Measurements from ENCODE around the gene CNTN2.

The CNTN2 gene

DNA sequence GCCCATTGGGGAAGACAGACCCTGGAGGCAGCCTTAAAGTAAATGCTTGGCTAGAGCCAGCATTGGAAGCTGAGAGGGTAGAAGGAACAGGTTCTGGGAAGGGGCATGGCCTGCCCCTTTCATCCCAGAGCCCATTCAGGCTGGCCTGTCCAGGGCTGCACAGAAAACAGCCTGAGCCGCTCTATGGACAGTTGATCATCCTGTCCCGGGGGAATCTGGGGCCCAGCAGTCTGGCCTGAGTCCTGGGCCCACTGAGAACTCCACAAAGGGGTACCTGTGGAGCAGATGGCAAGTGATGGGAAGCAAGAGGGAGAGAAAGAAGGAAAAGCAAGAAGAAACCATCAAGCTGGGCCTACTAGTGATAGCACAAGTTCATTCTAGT is 28.0 kb downstream of the CNTN2 start:
- no peak overlapping the region for H3K27ac ChIP-seq (ENCODE audit: low read depth in 2 of 2, low read length in 2 of 2)
- no peaks in the 10 kb centered on the region for H3K27me3 ChIP-seq (ENCODE audit: control insufficient read depth in 2 of 2, insufficient read depth in 2 of 2, low read length in 2 of 2)
- H3K4me1 ChIP-seq (ENCODE audit: control insufficient read depth in 2 of 2, insufficient read depth in 2 of 2, low read length in 2 of 2): no peaks in the 10 kb centered on the region
- no peak overlapping the region for H3K4me3 ChIP-seq (ENCODE audit: low read length in 2 of 2)
- H3K9me3 ChIP-seq (ENCODE audit: control insufficient read depth in 2 of 2, low read length in 2 of 2): no peaks in the 10 kb centered on the region
- H3K36me3 ChIP-seq (ENCODE audit: control insufficient read depth in 2 of 2, insufficient read depth in 2 of 2, low read length in 2 of 2): no peaks in the 10 kb centered on the region
- no peak overlapping the region for H3K9ac ChIP-seq (ENCODE audit: low read depth in 1 of 2, low read length in 2 of 2)

DNA sequence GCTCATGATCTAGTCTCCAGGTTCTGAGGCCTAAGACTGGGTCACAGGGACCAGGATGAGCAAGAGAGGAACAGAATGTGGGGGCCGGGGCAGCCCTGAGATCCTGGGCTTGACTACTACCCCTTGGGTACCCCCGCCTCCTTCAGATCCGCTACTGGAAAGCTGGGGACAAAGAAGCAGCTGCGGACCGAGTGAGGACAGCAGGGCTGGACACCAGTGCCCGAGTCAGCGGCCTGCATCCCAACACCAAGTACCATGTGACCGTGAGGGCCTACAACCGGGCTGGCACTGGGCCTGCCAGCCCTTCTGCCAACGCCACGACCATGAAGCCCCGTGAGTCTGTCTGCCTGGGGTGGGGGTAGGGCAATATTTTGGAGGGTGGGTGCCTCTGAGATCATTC is 28.8 kb downstream of the CNTN2 start:
- Histone ChIP-seq H3K27ac (ENCODE audit: low read depth in 2 of 2, low read length in 2 of 2) (no peak overlapping the region), H3K9ac (ENCODE audit: low read depth in 1 of 2, low read length in 2 of 2) (no peak overlapping the region), H3K4me3 (ENCODE audit: low read length in 2 of 2) (no peak overlapping the region), H3K9me3 (ENCODE audit: control insufficient read depth in 2 of 2, low read length in 2 of 2) (no peaks in the 10 kb centered on the region), H3K27me3 (ENCODE audit: control insufficient read depth in 2 of 2, insufficient read depth in 2 of 2, low read length in 2 of 2) (no peaks in the 10 kb centered on the region), H3K4me1 (ENCODE audit: control insufficient read depth in 2 of 2, insufficient read depth in 2 of 2, low read length in 2 of 2) (no peaks in the 10 kb centered on the region), H3K36me3 (ENCODE audit: control insufficient read depth in 2 of 2, insufficient read depth in 2 of 2, low read length in 2 of 2) (no peaks in the 10 kb centered on the region)

DNA sequence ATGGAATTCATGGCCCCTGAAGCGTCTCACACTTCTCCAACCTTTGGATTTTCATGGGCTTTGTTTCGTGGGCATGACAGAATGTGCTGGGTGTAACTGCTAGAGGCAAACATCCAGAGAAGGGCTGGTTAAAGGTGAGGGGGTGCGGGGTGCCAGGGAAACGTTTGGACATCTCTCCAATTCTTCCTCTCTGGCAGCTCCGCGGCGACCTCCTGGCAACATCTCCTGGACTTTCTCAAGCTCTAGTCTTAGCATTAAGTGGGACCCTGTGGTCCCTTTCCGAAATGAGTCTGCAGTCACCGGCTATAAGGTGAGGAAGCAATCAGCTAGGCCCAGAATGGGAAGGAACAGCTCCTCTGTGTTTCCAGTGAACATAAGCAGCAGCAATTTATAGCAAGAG is 29.3 kb downstream of the CNTN2 start:
- H3K36me3 ChIP-seq (ENCODE audit: control insufficient read depth in 2 of 2, insufficient read depth in 2 of 2, low read length in 2 of 2): no peaks in the 10 kb centered on the region
- no peaks in the 10 kb centered on the region for H3K27me3 ChIP-seq (ENCODE audit: control insufficient read depth in 2 of 2, insufficient read depth in 2 of 2, low read length in 2 of 2)
- H3K9ac ChIP-seq (ENCODE audit: low read depth in 1 of 2, low read length in 2 of 2): no peak overlapping the region
- H3K9me3 ChIP-seq (ENCODE audit: control insufficient read depth in 2 of 2, low read length in 2 of 2): no peaks in the 10 kb centered on the region
- H3K4me3 ChIP-seq (ENCODE audit: low read length in 2 of 2): no peak overlapping the region
- no peak overlapping the region for H3K27ac ChIP-seq (ENCODE audit: low read depth in 2 of 2, low read length in 2 of 2)
- H3K4me1 ChIP-seq (ENCODE audit: control insufficient read depth in 2 of 2, insufficient read depth in 2 of 2, low read length in 2 of 2): no peaks in the 10 kb centered on the region

DNA sequence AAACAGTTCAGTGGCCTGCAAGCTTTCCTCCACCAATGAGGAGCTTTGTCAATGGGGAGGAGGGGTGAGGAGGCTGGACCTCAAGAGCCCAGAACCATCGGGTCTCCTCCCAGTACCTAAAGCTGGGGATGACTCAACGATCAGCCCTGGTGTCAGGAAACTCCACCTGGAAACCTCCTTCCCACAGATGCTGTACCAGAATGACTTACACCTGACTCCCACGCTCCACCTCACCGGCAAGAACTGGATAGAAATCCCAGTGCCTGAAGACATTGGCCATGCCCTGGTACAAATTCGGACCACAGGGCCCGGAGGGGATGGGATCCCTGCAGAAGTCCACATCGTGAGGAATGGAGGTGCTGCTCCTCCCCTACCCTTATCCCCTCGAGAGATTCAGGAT is 29.9 kb downstream of the CNTN2 start:
- Histone ChIP-seq H3K27me3 (ENCODE audit: control insufficient read depth in 2 of 2, insufficient read depth in 2 of 2, low read length in 2 of 2) (no peaks in the 10 kb centered on the region), H3K36me3 (ENCODE audit: control insufficient read depth in 2 of 2, insufficient read depth in 2 of 2, low read length in 2 of 2) (no peaks in the 10 kb centered on the region), H3K4me3 (ENCODE audit: low read length in 2 of 2) (no peak overlapping the region), H3K4me1 (ENCODE audit: control insufficient read depth in 2 of 2, insufficient read depth in 2 of 2, low read length in 2 of 2) (no peaks in the 10 kb centered on the region), H3K9ac (ENCODE audit: low read depth in 1 of 2, low read length in 2 of 2) (no peak overlapping the region), H3K9me3 (ENCODE audit: control insufficient read depth in 2 of 2, low read length in 2 of 2) (no peaks in the 10 kb centered on the region), H3K27ac (ENCODE audit: low read depth in 2 of 2, low read length in 2 of 2) (no peak overlapping the region)

DNA sequence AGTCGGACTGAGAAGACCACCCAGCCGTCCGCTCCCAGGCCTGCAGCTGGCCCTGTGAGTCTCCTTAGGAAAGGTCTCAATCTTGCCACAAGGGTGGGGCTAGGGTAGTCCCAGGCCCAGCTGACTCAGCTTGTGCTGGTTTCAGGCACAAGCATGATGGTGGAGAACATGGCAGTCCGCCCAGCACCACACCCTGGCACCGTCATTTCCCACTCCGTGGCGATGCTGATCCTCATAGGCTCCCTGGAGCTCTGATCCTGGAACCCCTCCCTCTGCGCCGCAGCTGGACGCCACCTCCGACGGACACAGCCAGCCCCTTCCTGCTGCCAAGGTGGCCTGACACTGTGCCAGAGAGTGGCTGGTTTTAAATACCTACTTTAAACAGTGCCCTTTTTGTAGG is 30.5 kb downstream of the CNTN2 start:
- Histone ChIP-seq H3K4me3 (ENCODE audit: low read length in 2 of 2) (no peak overlapping the region), H3K27me3 (ENCODE audit: control insufficient read depth in 2 of 2, insufficient read depth in 2 of 2, low read length in 2 of 2) (no peaks in the 10 kb centered on the region), H3K36me3 (ENCODE audit: control insufficient read depth in 2 of 2, insufficient read depth in 2 of 2, low read length in 2 of 2) (no peaks in the 10 kb centered on the region), H3K4me1 (ENCODE audit: control insufficient read depth in 2 of 2, insufficient read depth in 2 of 2, low read length in 2 of 2) (no peaks in the 10 kb centered on the region), H3K9ac (ENCODE audit: low read depth in 1 of 2, low read length in 2 of 2) (no peak overlapping the region), H3K9me3 (ENCODE audit: control insufficient read depth in 2 of 2, low read length in 2 of 2) (no peaks in the 10 kb centered on the region), H3K27ac (ENCODE audit: low read depth in 2 of 2, low read length in 2 of 2) (no peak overlapping the region)

DNA sequence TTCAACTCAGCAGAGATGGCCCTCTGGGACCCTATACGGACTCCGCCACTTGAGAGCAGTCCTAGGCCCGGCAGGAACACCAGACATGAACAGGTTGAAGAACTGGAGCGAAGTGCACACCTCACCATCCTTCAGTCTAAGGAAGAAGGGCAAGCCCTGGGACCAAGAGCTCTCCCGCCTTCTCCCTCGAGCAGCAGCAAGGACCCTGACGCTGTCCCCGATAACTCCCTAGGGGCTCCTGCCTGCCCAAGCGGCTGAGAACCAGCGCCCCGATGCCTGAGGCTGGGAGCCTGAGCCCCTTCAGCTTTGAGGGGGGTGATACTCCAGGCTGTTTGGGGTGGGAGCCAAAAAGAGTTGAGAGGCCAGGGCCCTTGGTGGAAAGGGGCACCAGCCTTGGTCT is 31.1 kb downstream of the CNTN2 start:
- Histone ChIP-seq H3K27ac (ENCODE audit: low read depth in 2 of 2, low read length in 2 of 2) (no peak overlapping the region), H3K9ac (ENCODE audit: low read depth in 1 of 2, low read length in 2 of 2) (no peak overlapping the region), H3K36me3 (ENCODE audit: control insufficient read depth in 2 of 2, insufficient read depth in 2 of 2, low read length in 2 of 2) (no peaks in the 10 kb centered on the region), H3K4me3 (ENCODE audit: low read length in 2 of 2) (no peak overlapping the region), H3K4me1 (ENCODE audit: control insufficient read depth in 2 of 2, insufficient read depth in 2 of 2, low read length in 2 of 2) (no peaks in the 10 kb centered on the region), H3K27me3 (ENCODE audit: control insufficient read depth in 2 of 2, insufficient read depth in 2 of 2, low read length in 2 of 2) (no peaks in the 10 kb centered on the region), H3K9me3 (ENCODE audit: control insufficient read depth in 2 of 2, low read length in 2 of 2) (no peaks in the 10 kb centered on the region)

DNA sequence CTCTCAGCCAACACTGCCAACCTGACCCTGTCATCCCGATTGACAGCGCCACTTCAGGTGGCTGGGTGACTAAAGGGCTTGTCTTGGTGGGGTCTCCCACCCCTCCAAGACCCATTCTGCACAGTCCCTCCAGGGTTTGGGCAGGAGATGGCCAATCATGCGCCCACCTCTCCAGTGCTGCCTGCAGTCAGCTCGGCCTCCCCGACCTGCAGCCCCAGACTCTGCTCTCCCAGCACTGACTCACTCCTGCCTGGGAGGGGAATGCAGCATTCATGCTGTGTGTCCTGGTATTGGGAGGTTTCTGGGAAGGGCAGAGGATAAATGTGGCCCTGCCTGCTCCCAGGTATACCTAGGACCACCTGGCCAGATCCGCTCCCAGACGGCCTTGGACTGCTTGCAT is 31.5 kb downstream of the CNTN2 start:
- Histone ChIP-seq H3K4me3 (ENCODE audit: low read length in 2 of 2) (no peak overlapping the region), H3K9me3 (ENCODE audit: control insufficient read depth in 2 of 2, low read length in 2 of 2) (no peaks in the 10 kb centered on the region), H3K27me3 (ENCODE audit: control insufficient read depth in 2 of 2, insufficient read depth in 2 of 2, low read length in 2 of 2) (no peaks in the 10 kb centered on the region), H3K9ac (ENCODE audit: low read depth in 1 of 2, low read length in 2 of 2) (no peak overlapping the region), H3K27ac (ENCODE audit: low read depth in 2 of 2, low read length in 2 of 2) (no peak overlapping the region), H3K4me1 (ENCODE audit: control insufficient read depth in 2 of 2, insufficient read depth in 2 of 2, low read length in 2 of 2) (no peaks in the 10 kb centered on the region), H3K36me3 (ENCODE audit: control insufficient read depth in 2 of 2, insufficient read depth in 2 of 2, low read length in 2 of 2) (no peaks in the 10 kb centered on the region)

DNA sequence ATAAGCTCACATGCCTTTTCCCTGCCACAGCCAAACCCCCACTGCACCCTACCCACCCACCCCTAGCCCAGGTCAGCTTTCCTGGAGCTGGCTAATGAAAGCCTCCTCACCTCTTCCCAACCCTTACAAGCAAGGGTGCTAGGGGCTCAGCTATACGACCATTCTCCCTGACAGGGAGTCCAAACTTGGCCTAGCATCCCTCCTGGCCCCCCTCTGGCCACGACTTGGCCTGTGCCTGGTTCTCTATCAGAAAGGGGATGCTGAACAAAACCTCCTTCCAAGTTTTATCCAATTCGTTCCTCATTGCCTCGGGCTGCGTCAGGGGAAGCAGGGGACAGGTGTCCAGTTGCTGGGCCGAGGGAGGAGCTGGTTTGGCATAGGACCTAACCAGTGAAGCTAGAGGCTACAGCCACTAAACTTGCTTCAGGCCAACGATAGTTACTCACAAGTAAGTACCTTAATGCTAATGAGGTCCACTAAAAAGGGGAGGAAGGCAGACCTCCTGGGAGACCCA is 32.7 kb downstream of the CNTN2 start:
- no peak overlapping the region for H3K27ac ChIP-seq (ENCODE audit: low read depth in 2 of 2, low read length in 2 of 2)
- H3K4me3 ChIP-seq (ENCODE audit: low read length in 2 of 2): no peak overlapping the region
- H3K4me1 ChIP-seq (ENCODE audit: control insufficient read depth in 2 of 2, insufficient read depth in 2 of 2, low read length in 2 of 2): no peaks in the 10 kb centered on the region
- no peaks in the 10 kb centered on the region for H3K36me3 ChIP-seq (ENCODE audit: control insufficient read depth in 2 of 2, insufficient read depth in 2 of 2, low read length in 2 of 2)
- H3K27me3 ChIP-seq (ENCODE audit: control insufficient read depth in 2 of 2, insufficient read depth in 2 of 2, low read length in 2 of 2): no peaks in the 10 kb centered on the region
- H3K9ac ChIP-seq (ENCODE audit: low read depth in 1 of 2, low read length in 2 of 2): no peak overlapping the region
- no peaks in the 10 kb centered on the region for H3K9me3 ChIP-seq (ENCODE audit: control insufficient read depth in 2 of 2, low read length in 2 of 2)

DNA sequence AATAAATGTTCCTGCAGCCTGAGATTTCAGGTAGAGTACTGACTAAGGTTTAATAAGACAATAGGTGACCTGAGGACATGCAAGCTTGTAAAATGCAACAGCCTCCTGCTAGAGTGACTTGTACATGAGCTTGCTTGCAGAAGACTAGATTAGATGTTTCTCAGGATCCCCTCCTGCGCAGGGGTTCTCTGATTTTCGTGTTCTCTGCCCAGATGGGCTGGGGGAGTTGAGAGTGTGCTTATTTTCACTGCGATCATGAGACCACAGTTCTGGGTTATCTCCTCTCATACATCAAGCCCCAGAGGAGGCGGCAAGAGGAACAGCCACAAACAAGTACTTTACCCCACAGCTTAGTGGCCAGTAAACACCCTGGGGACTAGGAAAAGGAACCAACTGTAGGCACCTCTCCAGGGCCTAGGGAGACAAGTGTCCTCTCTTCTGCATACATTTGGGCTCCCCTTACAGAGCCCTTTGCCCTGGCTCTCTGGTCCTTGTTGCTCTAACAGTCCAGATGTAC is 33.3 kb downstream of the CNTN2 start:
- H3K27ac ChIP-seq (ENCODE audit: low read depth in 2 of 2, low read length in 2 of 2): no peak overlapping the region
- no peak overlapping the region for H3K9ac ChIP-seq (ENCODE audit: low read depth in 1 of 2, low read length in 2 of 2)
- H3K36me3 ChIP-seq (ENCODE audit: control insufficient read depth in 2 of 2, insufficient read depth in 2 of 2, low read length in 2 of 2): no peaks in the 10 kb centered on the region
- H3K4me1 ChIP-seq (ENCODE audit: control insufficient read depth in 2 of 2, insufficient read depth in 2 of 2, low read length in 2 of 2): no peaks in the 10 kb centered on the region
- H3K27me3 ChIP-seq (ENCODE audit: control insufficient read depth in 2 of 2, insufficient read depth in 2 of 2, low read length in 2 of 2): no peaks in the 10 kb centered on the region
- H3K9me3 ChIP-seq (ENCODE audit: control insufficient read depth in 2 of 2, low read length in 2 of 2): no peaks in the 10 kb centered on the region
- H3K4me3 ChIP-seq (ENCODE audit: low read length in 2 of 2): no peak overlapping the region

DNA sequence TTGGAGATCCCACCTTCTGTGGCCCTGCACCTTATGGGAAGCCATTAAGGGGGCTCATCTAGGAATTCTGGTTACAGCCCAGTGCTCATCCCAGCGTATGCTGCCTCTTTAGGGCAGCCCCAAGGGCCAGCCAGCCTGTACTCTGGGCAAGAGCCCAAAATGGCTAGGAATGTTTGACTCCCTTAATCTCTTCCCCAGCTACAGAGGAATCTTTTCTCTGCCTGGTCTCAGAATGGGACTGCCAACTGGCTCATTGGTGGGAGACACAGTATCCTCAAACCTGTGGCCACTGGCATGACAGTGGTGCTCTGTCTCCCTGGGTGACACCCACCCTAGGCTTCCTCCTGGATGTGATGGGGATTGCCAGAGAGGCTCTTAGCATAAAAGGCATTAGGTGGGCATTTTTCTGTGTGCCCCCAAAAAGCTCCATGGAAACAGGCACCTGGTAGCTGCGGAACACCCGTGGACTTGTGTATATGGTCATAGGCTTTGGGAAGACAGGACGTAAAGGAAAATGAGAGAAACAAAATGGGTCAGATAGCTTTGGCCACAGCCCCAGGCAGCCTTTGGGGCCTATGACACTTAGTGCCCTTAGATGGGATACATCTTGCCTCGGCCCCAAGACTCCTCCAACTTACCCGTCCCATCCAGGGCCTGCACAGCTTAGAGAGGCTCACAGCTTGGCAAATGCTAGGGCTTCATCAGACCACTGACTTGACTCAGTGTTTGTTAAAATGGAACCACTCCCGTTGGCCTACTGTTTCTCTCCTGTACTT is 34.3 kb downstream of the CNTN2 start:
- H3K4me1 ChIP-seq (ENCODE audit: control insufficient read depth in 2 of 2, insufficient read depth in 2 of 2, low read length in 2 of 2): no peaks in the 10 kb centered on the region
- H3K9me3 ChIP-seq (ENCODE audit: control insufficient read depth in 2 of 2, low read length in 2 of 2): no peaks in the 10 kb centered on the region
- H3K27me3 ChIP-seq (ENCODE audit: control insufficient read depth in 2 of 2, insufficient read depth in 2 of 2, low read length in 2 of 2): no peaks in the 10 kb centered on the region
- no peaks in the 10 kb centered on the region for H3K36me3 ChIP-seq (ENCODE audit: control insufficient read depth in 2 of 2, insufficient read depth in 2 of 2, low read length in 2 of 2)
- H3K9ac ChIP-seq (ENCODE audit: low read depth in 1 of 2, low read length in 2 of 2): no peak overlapping the region
- no peak overlapping the region for H3K4me3 ChIP-seq (ENCODE audit: low read length in 2 of 2)
- H3K27ac ChIP-seq (ENCODE audit: low read depth in 2 of 2, low read length in 2 of 2): no peak overlapping the region

Measured in mucosa of rectum (tissue), 2 donors.